ENCODE results near the gene GPC5.

GPC5 gene

DNA sequence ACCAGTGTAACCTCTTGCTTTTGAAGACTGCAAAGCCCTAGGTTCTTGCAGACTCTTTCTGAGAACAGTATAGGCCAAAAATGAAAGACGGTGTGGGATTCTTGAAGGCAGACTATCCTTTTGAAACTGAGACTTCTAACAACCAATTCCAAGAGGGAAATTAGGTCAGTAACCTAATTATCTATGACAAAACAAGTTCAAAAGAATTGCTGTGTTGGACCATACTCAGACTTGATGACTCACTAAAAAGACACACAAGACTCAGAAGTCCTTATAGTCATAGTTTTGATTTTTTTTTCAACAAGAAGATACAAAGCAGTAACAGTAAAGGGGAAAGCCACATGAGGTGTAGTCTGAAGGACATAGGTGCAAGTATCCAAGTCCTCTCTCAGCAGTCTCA lies 1204.1 kb downstream of the GPC5 start:
- Histone ChIP-seq H3K27ac (ENCODE audit: low read depth in 2 of 2, low read length in 2 of 2) (no peak overlapping the region), H3K9me3 (ENCODE audit: control insufficient read depth in 2 of 2, low read length in 2 of 2) (no peaks in the 10 kb centered on the region), H3K9ac (ENCODE audit: low read depth in 1 of 2, low read length in 2 of 2) (no peak overlapping the region), H3K36me3 (ENCODE audit: control insufficient read depth in 2 of 2, insufficient read depth in 2 of 2, low read length in 2 of 2) (no peaks in the 10 kb centered on the region), H3K27me3 (ENCODE audit: control insufficient read depth in 2 of 2, insufficient read depth in 2 of 2, low read length in 2 of 2) (no peaks in the 10 kb centered on the region), H3K4me1 (ENCODE audit: control insufficient read depth in 2 of 2, insufficient read depth in 2 of 2, low read length in 2 of 2) (no peaks in the 10 kb centered on the region), H3K4me3 (ENCODE audit: low read length in 2 of 2) (no peak overlapping the region)

- Histone ChIP-seq H3K27me3 (ENCODE audit: control insufficient read depth in 2 of 2, insufficient read depth in 2 of 2, low read length in 2 of 2) (no peaks in the 10 kb centered on the region), H3K9ac (ENCODE audit: low read depth in 1 of 2, low read length in 2 of 2) (no peak overlapping the region), H3K4me3 (ENCODE audit: low read length in 2 of 2) (no peak overlapping the region), H3K9me3 (ENCODE audit: control insufficient read depth in 2 of 2, low read length in 2 of 2) (no peaks in the 10 kb centered on the region), H3K27ac (ENCODE audit: low read depth in 2 of 2, low read length in 2 of 2) (no peak overlapping the region), H3K36me3 (ENCODE audit: control insufficient read depth in 2 of 2, insufficient read depth in 2 of 2, low read length in 2 of 2) (no peaks in the 10 kb centered on the region), H3K4me1 (ENCODE audit: control insufficient read depth in 2 of 2, insufficient read depth in 2 of 2, low read length in 2 of 2) (no peaks in the 10 kb centered on the region)
Measured at GRCh38 chr13:92609376-92609775, 1211.0 kb downstream of the GPC5 start.

DNA sequence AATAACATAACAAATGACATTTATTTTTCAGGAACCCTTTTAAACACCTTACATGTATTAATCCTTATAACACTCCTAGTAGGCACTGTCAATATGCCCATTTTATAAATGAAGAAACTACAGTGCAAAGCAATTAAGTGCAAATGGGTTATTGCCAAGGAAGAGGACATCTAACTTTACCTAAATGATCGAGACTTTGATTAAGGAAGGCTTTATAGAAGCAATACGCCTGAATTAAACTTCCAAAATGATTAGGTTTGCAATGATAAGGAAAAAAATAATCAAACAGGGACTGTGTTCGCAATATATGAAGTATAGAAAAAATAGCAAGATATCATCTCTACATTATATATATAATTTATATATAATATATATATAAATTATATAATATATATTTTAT lies 1214.5 kb downstream of the GPC5 start:
- Histone ChIP-seq H3K36me3 (ENCODE audit: control insufficient read depth in 2 of 2, insufficient read depth in 2 of 2, low read length in 2 of 2) (no peaks in the 10 kb centered on the region), H3K9ac (ENCODE audit: low read depth in 1 of 2, low read length in 2 of 2) (no peak overlapping the region), H3K27ac (ENCODE audit: low read depth in 2 of 2, low read length in 2 of 2) (no peak overlapping the region), H3K4me1 (ENCODE audit: control insufficient read depth in 2 of 2, insufficient read depth in 2 of 2, low read length in 2 of 2) (no peaks in the 10 kb centered on the region), H3K9me3 (ENCODE audit: control insufficient read depth in 2 of 2, low read length in 2 of 2) (no peaks in the 10 kb centered on the region), H3K4me3 (ENCODE audit: low read length in 2 of 2) (no peak overlapping the region), H3K27me3 (ENCODE audit: control insufficient read depth in 2 of 2, insufficient read depth in 2 of 2, low read length in 2 of 2) (no peaks in the 10 kb centered on the region)

DNA sequence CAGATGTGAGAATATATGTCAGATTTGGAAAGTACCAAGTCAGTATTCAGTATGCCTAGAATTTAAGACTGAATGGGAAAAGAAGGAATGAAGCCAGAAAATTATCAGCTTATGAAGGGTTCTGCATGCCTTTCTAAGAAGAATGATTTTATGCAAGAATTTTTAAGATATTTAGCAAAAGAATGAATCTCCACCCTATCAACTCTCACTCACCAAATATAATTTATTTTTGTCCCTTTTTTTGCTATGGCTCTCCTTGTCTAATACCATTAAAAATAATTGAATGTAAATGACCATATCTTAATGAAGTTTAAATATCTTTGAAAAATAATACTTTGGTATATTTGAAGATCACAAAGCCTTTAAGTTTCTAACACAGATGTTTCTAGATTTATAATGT lies 1215.5 kb downstream of the GPC5 start:
- no peaks in the 10 kb centered on the region for H3K27me3 ChIP-seq (ENCODE audit: control insufficient read depth in 2 of 2, insufficient read depth in 2 of 2, low read length in 2 of 2)
- H3K4me1 ChIP-seq (ENCODE audit: control insufficient read depth in 2 of 2, insufficient read depth in 2 of 2, low read length in 2 of 2) = no peaks in the 10 kb centered on the region
- no peak overlapping the region for H3K4me3 ChIP-seq (ENCODE audit: low read length in 2 of 2)
- no peak overlapping the region for H3K27ac ChIP-seq (ENCODE audit: low read depth in 2 of 2, low read length in 2 of 2)
- no peak overlapping the region for H3K9ac ChIP-seq (ENCODE audit: low read depth in 1 of 2, low read length in 2 of 2)
- H3K36me3 ChIP-seq (ENCODE audit: control insufficient read depth in 2 of 2, insufficient read depth in 2 of 2, low read length in 2 of 2) = no peaks in the 10 kb centered on the region
- no peaks in the 10 kb centered on the region for H3K9me3 ChIP-seq (ENCODE audit: control insufficient read depth in 2 of 2, low read length in 2 of 2)

- H3K4me1 ChIP-seq (ENCODE audit: control insufficient read depth in 2 of 2, insufficient read depth in 2 of 2, low read length in 2 of 2) = no peaks in the 10 kb centered on the region
- no peak overlapping the region for H3K9ac ChIP-seq (ENCODE audit: low read depth in 1 of 2, low read length in 2 of 2)
- no peak overlapping the region for H3K4me3 ChIP-seq (ENCODE audit: low read length in 2 of 2)
- no peak overlapping the region for H3K27ac ChIP-seq (ENCODE audit: low read depth in 2 of 2, low read length in 2 of 2)
- no peaks in the 10 kb centered on the region for H3K27me3 ChIP-seq (ENCODE audit: control insufficient read depth in 2 of 2, insufficient read depth in 2 of 2, low read length in 2 of 2)
- H3K36me3 ChIP-seq (ENCODE audit: control insufficient read depth in 2 of 2, insufficient read depth in 2 of 2, low read length in 2 of 2) = no peaks in the 10 kb centered on the region
- no peaks in the 10 kb centered on the region for H3K9me3 ChIP-seq (ENCODE audit: control insufficient read depth in 2 of 2, low read length in 2 of 2)
Measured at GRCh38 chr13:92621985-92622384, 1223.6 kb downstream of the GPC5 start.

GRCh38 chr13:92622905-92623304 lies 1224.5 kb downstream of the GPC5 start:
- no peak overlapping the region for H3K4me3 ChIP-seq (ENCODE audit: low read length in 2 of 2)
- H3K27ac ChIP-seq (ENCODE audit: low read depth in 2 of 2, low read length in 2 of 2) = no peak overlapping the region

DNA sequence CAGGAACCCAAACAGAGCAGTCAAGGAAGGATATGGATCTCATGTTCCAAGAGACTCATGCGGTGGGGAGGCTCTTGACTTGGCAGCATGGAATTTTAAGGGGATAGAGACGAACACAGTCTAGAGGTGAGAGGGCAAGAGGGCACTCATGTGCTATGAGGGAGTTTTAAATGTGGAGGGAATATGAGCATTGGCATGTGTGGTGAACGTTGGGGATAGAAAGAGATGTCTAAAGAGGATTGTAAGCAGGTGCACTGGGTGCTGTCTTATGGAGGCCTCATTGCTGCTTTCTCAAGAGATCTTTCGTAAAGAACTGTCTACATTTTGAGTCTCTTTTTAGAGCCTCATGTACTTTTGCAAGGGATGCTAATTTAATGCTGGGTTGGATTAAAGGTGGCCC lies 1227.9 kb downstream of the GPC5 start:
- Histone ChIP-seq H3K27ac (ENCODE audit: low read depth in 2 of 2, low read length in 2 of 2) (no peak overlapping the region), H3K36me3 (ENCODE audit: control insufficient read depth in 2 of 2, insufficient read depth in 2 of 2, low read length in 2 of 2) (no peaks in the 10 kb centered on the region), H3K9ac (ENCODE audit: low read depth in 1 of 2, low read length in 2 of 2) (no peak overlapping the region), H3K27me3 (ENCODE audit: control insufficient read depth in 2 of 2, insufficient read depth in 2 of 2, low read length in 2 of 2) (no peaks in the 10 kb centered on the region), H3K4me3 (ENCODE audit: low read length in 2 of 2) (no peak overlapping the region), H3K4me1 (ENCODE audit: control insufficient read depth in 2 of 2, insufficient read depth in 2 of 2, low read length in 2 of 2) (no peaks in the 10 kb centered on the region), H3K9me3 (ENCODE audit: control insufficient read depth in 2 of 2, low read length in 2 of 2) (no peaks in the 10 kb centered on the region)

More at GRCh38 chr13:92622905-92623304, 1224.5 kb downstream of the GPC5 start:
- H3K27me3 ChIP-seq (ENCODE audit: control insufficient read depth in 2 of 2, insufficient read depth in 2 of 2, low read length in 2 of 2) = no peaks in the 10 kb centered on the region
- no peaks in the 10 kb centered on the region for H3K9me3 ChIP-seq (ENCODE audit: control insufficient read depth in 2 of 2, low read length in 2 of 2)
- no peaks in the 10 kb centered on the region for H3K36me3 ChIP-seq (ENCODE audit: control insufficient read depth in 2 of 2, insufficient read depth in 2 of 2, low read length in 2 of 2)
- no peak overlapping the region for H3K9ac ChIP-seq (ENCODE audit: low read depth in 1 of 2, low read length in 2 of 2)
- no peaks in the 10 kb centered on the region for H3K4me1 ChIP-seq (ENCODE audit: control insufficient read depth in 2 of 2, insufficient read depth in 2 of 2, low read length in 2 of 2)

DNA sequence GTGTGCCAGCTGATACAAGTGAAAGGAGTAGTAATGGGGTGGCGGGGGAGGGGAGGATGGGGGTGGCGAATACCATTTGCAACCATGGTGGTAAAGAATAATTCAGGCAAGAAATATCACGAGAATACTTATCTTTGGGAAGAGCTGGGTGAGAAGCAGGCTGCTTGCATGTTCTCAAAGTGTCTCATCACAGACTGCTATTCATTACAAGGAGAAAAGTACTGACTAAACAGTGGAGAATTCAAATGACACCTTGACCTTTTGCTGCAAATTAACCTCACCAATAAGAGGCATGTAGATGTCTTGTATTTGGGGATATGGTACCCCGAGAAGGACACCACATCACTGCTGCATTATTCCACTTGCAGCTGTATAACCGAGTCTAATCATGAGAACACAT lies 1242.5 kb downstream of the GPC5 start:
- Histone ChIP-seq H3K9me3 (ENCODE audit: control insufficient read depth in 2 of 2, low read length in 2 of 2) (no peaks in the 10 kb centered on the region), H3K4me3 (ENCODE audit: low read length in 2 of 2) (no peak overlapping the region), H3K36me3 (ENCODE audit: control insufficient read depth in 2 of 2, insufficient read depth in 2 of 2, low read length in 2 of 2) (no peaks in the 10 kb centered on the region), H3K9ac (ENCODE audit: low read depth in 1 of 2, low read length in 2 of 2) (no peak overlapping the region), H3K27ac (ENCODE audit: low read depth in 2 of 2, low read length in 2 of 2) (no peak overlapping the region), H3K4me1 (ENCODE audit: control insufficient read depth in 2 of 2, insufficient read depth in 2 of 2, low read length in 2 of 2) (no peaks in the 10 kb centered on the region), H3K27me3 (ENCODE audit: control insufficient read depth in 2 of 2, insufficient read depth in 2 of 2, low read length in 2 of 2) (no peaks in the 10 kb centered on the region)

DNA sequence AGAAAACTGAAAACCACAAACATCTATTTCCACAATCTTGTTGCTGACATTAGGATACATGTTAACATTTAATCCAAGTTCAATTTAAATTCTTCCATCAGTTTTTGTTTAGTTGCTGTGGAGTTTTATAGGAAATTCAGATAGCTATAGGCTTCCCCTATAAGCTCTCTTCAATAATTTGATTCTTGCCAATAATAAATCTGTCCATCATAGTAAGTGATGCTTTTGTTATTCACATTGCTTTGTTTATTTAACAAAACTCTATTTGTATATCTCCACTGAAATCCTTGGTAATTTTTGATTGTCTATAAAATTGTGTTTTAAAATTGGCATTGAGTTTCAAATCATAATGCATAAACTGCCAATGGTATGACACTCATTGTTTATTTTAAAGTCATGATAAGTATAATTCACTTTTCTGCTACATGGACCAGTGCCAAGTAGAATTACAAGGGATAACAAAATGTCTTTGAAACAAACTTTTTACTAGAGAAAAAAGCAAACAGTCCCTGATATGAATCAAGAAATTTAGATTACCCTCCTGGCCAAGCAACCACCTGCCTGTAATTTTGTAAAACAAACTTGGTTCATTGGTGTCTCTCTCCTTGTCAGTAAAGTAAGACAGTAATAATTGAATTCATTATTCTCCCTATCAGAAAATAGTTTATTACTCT lies 1250.9 kb downstream of the GPC5 start:
- Histone ChIP-seq H3K4me3 (ENCODE audit: low read length in 2 of 2) (no peak overlapping the region), H3K4me1 (ENCODE audit: control insufficient read depth in 2 of 2, insufficient read depth in 2 of 2, low read length in 2 of 2) (no peaks in the 10 kb centered on the region), H3K27ac (ENCODE audit: low read depth in 2 of 2, low read length in 2 of 2) (no peak overlapping the region), H3K36me3 (ENCODE audit: control insufficient read depth in 2 of 2, insufficient read depth in 2 of 2, low read length in 2 of 2) (no peaks in the 10 kb centered on the region), H3K9ac (ENCODE audit: low read depth in 1 of 2, low read length in 2 of 2) (no peak overlapping the region), H3K9me3 (ENCODE audit: control insufficient read depth in 2 of 2, low read length in 2 of 2) (no peaks in the 10 kb centered on the region), H3K27me3 (ENCODE audit: control insufficient read depth in 2 of 2, insufficient read depth in 2 of 2, low read length in 2 of 2) (no peaks in the 10 kb centered on the region)

- Histone ChIP-seq H3K9ac (ENCODE audit: low read depth in 1 of 2, low read length in 2 of 2) (no peak overlapping the region), H3K4me3 (ENCODE audit: low read length in 2 of 2) (no peak overlapping the region), H3K9me3 (ENCODE audit: control insufficient read depth in 2 of 2, low read length in 2 of 2) (no peaks in the 10 kb centered on the region), H3K27me3 (ENCODE audit: control insufficient read depth in 2 of 2, insufficient read depth in 2 of 2, low read length in 2 of 2) (no peaks in the 10 kb centered on the region), H3K4me1 (ENCODE audit: control insufficient read depth in 2 of 2, insufficient read depth in 2 of 2, low read length in 2 of 2) (no peaks in the 10 kb centered on the region), H3K36me3 (ENCODE audit: control insufficient read depth in 2 of 2, insufficient read depth in 2 of 2, low read length in 2 of 2) (no peaks in the 10 kb centered on the region), H3K27ac (ENCODE audit: low read depth in 2 of 2, low read length in 2 of 2) (no peak overlapping the region)
Measured at GRCh38 chr13:92656103-92656502, 1257.7 kb downstream of the GPC5 start.

DNA sequence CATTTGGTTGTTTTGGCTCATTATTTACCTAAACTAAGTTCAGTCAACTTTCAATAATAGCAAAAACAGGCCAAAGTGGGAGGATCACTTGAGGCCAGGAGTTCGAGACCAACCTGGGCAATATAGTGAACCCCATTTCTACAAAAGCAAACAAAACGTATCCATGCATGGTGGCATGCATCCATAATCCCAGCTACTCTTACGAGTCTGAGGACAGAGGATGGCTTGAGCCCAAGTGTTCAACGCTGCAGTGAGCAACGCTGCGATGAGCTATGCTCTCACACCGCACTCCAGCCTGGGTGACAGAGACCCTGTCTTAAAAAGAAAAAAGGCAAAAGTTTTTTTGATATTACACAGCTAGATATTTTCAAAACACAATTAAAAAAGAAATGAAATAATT lies 1258.2 kb downstream of the GPC5 start:
- Histone ChIP-seq H3K9me3 (ENCODE audit: control insufficient read depth in 2 of 2, low read length in 2 of 2) (no peaks in the 10 kb centered on the region), H3K9ac (ENCODE audit: low read depth in 1 of 2, low read length in 2 of 2) (no peak overlapping the region), H3K4me1 (ENCODE audit: control insufficient read depth in 2 of 2, insufficient read depth in 2 of 2, low read length in 2 of 2) (no peaks in the 10 kb centered on the region), H3K4me3 (ENCODE audit: low read length in 2 of 2) (no peak overlapping the region), H3K36me3 (ENCODE audit: control insufficient read depth in 2 of 2, insufficient read depth in 2 of 2, low read length in 2 of 2) (no peaks in the 10 kb centered on the region), H3K27me3 (ENCODE audit: control insufficient read depth in 2 of 2, insufficient read depth in 2 of 2, low read length in 2 of 2) (no peaks in the 10 kb centered on the region), H3K27ac (ENCODE audit: low read depth in 2 of 2, low read length in 2 of 2) (no peak overlapping the region)
